SKM-1 treated with dmso at 0.1 percent for 144 hours (cell line): ENCODE measurements around the gene TTC1.
"Not testable (repeated sequence)": the region's sequence is repeated elsewhere in the genome, so short reads cannot be mapped to it uniquely, and the experiment has no call there.

Source experiments
- DNase-seq: peaks from one replicate; lab custom pipeline; 2025; ENCODE audit not compliant: unreplicated experiment; lab: John Stamatoyannopoulos, UW

TTC1 gene

DNA sequence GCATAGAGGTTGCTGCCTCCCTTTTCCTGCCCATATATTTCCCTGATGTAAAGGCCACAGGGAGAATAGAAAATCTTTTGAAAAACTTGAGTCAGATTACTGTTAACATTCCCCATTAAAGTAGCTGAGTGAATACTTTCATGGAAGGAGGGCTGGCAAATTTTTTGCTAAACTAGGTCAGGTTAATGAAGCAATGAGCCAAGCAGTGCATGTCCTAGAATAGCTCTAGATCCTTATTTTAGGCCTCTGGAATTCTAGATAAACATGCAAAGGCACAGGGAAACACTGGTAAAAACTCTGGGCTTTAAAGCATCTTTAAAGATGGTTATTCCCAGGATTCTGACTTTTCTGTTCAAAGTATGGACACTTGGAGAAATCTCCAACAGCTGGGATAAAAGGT lies 27.9 kb downstream of the TTC1 start:
- DNase-seq, result no peak

DNA sequence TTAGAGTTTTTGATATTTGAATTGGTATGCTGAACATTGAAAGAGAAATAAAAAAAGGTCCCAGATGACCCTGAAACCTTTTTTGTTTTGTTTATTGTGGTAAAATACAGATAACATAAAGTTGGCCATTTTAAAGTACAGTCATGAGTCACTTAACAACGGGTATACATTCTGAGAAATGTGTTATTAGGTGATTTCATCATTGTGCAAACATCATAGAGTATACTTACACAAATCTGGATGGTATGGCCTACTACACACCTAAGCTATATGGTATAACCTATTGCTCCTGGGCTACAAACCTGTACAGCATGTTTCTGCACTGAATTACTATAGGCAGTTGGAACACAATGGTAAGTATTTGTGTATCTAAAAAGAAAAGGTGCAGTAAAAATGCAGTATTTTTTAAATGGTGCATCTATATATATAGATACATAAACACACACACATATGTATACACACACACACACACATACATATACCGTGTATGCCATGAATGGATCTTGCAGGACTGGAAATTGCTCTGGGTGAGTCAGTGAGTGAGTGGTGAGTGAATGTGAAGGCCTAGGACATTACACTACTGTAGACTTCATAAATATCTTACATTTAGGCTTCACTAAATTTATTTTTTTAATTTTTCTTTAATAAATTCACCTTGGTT lies 31.0 kb downstream of the TTC1 start:
- DNase-seq, result no peak

DNA sequence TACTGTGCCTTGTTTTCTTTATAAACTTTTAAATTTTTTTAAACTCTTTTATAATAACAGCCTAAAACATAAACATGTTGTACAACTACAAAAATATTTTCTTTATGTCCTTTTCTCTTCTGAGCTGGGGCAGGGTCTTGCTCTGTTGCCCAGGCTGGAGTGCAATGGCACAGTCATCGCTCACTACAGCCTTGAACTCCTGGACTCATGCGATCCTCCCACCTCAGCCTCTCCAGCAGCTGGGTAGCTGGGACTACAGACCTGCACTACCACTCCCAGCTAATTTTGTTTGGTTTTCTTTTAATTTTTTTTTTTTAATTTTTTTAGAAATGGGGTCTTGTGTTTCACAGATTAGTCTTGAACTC lies 31.5 kb downstream of the TTC1 start:
- no peak for DNase-seq

DNA sequence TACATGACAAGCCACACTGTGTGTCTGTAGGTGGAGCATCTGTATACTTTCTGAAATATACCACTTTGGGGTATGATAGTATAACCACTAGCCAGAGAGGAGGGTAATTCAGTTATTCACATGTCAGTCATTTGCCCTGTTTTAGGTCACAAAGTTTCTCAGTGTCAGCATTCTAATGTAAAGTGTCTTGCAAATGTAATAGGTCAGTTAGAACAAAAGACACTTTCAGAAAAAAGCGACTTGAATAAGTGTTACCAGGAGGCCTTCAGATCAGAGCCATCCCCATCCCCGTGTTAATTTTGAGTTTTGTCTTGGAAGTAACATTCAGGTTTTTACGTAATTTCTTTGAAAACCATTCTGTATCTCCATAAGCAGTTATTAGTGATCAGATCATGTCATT lies 33.7 kb downstream of the TTC1 start:
- no peak for DNase-seq

DNA sequence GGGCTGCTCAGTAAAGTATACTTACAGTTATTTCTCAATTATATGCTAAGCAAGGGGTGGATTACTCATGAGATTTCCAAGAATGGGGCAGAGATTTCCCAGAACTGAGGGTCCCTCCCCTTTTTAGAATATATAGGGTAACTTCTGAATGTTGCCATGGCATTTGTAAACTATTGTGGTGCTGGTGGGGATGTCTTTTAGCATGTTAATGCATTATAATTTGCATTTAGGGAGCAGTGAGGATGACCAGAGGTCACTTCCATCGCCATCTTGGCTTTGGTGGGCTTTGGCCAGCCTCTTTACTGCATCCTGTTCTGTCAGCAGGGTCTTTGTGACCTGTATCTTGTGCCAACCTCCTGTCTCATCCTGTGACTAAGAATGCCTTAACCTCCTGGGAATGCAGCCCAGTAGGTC lies 35.5 kb downstream of the TTC1 start:
- no peak for DNase-seq

DNA sequence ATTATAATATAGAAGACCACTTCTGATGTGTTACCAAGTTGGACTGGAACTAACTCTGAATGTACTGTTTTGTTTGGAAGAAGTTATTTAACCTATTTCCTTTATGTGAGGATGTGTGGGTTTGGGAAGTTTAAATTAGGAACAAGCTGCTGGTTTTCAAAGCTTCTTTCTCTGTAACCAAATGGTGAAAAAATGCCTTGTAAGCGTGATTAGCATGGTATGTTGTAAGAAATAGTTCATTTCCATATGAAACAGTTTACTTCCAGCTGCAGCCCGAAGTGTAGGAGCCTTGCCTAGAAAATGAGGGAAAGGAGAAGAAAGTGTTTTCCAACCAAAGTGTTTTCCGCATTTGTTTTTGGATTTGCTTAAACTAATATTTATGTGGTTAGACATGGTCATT lies 36.0 kb downstream of the TTC1 start:
- DNase-seq, result no peak

DNA sequence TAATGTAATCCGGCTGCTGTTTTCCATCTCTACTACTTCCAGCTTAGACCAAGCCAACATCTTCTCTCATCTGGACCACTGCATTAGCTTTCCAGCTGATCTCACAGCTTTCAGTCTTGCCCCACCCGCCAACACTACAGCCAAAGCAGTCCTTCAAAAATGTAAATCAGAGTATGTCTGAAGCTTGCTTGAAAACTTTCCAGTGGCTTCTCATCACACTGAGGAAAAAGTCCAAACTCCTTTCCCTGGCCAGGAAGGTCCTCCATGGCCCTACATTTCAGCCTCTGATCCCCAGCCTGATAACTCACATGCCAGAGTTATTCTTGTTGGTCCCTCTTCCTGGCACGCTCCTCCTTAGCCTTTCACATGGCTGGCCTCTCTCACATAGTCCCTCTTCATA lies 38.5 kb downstream of the TTC1 start:
- DNase-seq, result no peak

DNA sequence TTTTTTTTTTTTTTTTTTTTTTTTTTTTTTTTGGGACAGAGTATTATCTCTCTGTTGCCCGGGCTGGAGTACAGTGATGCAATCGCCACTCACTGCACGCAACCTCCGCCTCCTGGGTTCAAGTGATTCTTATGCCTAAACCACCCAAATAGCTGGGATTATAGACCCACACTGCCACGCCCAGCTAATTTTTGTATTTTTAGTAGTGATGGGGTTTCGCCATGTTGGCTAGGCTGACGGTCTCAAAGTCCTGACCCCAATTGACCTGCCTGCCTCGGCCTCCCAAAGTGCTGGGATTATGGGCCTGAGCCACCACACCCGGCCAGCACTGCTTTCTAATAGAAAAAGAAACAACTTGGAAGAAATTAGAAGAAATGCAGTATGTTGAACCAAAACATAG lies 39.2 kb downstream of the TTC1 start:
- no peak for DNase-seq

DNA sequence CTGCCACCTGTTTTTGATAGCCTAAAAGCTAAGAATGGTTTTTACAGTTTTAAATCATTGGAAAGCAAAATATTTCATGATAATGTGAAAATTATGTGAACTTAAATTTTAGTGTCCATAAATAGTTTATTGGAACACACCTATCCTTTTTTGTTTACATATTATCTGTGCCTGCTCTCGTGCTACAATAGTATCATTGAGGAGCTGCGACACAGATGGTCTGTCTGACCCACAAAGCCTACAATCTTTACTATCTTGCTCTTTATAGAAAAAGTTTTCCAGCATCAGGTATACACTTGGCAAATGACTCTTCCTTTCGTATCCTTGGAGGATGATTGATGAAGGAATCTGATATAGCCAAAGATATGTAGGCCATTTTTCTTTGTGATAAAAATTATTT lies 40.2 kb downstream of the TTC1 start:
- DNase-seq, result no peak

DNA sequence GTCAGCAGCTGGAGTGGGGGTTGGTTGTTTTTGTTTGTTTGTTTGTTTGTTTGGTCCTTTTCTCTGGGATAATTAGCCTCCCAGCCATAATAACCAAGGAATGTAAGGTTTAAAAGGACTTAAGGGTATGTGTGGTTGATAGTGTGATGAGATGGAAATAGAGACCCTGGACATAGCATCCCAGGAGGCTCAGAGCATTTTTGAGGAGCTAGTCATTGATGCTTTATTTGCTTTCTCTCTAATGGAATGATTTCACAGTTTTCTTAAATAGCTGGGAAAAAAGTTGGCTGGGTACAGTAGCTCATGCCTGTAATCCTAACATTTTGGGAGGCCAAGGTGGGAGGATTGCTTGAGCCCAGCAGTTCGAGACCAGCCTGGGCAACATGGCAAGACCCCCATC lies 45.1 kb downstream of the TTC1 start:
- DNase-seq, result no peak

DNA sequence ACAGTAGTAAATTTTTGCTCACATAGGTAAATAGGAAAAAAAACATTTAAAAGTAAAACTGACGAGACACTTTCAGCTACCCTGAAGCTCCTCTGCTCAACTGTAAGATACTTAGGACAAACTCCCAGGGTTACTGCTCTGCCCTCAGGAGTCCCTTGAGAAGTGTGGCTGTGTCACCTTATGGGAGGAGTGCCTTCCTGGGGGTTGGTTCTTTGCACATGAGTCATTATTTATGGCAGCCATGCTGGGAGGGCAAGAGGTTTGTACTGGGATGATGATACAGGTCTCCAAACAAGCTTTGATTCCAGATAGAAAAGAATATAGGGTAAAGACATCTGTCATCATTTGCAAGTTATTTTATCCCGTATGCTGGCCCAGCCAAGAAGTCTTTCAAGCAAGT lies 45.9 kb downstream of the TTC1 start:
- no peak for DNase-seq

DNA sequence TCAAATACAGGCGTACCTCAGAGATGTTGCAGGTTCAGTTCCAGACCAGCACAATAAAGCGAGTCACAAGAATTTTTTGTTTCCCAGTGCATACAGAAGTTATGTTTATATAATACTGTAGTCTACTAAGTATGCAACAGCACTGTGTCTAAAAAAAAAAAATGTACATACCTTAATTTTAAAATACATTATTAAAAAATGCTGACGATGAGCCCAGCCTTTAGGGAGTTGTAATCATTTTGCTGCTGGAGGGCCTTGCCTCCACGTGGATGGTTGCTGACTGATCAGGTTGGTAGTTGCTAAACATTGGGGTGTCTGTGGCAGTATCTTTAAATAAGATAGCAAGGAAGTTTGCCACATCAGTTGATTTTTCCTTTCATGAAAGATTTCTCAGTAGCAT lies 48.3 kb downstream of the TTC1 start:
- DNase-seq, result no peak

DNA sequence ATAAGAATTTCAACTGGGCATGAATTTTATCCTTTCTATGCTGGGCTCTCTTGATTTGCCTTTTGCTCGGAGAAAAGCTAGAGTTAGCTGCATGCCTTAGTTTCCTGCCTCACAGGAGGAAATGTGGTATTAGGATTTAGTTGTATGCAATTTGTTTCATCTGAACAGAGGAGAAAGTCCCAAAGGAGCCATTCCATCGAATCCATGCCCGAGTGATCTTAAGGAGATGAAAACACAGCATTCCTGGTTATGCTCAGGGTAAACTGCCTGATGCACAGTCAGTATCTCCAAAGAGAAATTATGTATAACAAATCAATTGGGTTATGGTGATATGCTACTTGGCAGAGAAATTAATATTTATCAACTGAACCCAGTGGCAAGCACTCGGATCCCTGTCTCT lies 51.1 kb downstream of the TTC1 start:
- no peak for DNase-seq

DNA sequence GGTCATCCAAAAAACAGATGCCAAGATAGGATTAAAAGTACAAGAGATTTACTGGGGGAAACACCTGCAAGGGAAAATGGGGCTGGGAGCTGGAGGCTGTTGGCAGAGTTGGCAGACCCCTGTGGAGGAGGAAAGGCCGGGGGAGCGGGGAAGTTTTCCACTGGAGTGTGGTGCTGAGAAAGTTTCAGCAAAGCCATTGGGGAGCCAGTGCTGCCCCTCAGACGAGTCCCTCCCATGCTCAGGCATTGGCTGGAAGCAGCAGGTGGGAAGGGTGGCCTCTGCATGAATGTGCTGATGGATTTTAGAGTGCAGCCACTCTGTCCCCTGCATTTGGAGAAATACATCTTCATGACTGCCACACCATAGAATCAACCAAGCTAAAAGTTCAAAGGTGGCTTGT lies 52.8 kb downstream of the TTC1 start:
- DNase-seq, result no peak

DNA sequence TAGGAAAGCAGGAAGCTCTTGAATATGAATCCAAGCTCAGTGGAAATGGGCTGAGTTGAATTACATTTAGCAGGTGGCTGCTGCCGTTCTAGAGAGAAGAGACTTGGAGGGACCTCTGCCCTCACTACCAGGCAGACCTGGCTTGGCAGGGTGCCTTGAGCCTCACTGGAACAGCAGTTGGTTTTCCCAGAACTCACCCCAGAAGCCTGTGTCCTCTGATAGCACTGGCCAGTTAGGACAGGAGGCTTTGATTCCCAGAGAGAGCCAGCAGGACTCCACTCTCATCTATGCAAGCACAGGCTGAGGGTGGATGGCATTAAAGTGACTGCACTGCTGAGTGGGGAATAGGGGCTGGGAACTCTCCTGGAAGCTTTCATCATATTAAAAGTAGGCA lies 55.5 kb downstream of the TTC1 start:
- no peak for DNase-seq

DNA sequence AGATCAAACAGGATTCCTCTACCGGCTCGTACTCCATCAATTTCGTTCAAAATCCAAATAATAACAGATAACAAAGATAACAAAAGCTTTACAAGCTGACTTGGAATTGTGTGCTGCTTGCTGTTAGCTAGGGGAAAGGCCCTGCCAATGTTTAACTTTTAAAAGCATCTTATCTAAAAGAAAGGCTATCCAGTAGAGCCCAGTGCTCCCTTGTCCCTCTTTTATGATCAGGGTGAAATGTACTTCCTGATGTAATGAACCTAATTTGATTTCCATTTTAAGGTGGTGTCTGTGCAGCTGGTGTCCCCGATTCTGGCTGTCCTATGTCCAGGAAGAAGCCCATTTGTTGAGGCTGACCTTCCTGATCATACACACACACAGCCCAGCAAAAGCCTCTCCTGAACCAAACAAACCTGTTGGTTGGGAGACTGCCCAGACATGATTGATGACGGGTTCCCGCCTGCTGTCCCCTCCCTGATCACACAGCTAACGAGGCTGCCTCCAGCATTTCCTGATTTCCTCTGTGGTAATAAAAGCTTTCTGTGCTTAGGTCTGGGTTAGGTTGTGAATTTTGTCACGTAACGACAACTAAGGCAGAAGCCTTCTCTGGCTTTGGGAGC lies 56.2 kb downstream of the TTC1 start:
- no peak for DNase-seq

DNA sequence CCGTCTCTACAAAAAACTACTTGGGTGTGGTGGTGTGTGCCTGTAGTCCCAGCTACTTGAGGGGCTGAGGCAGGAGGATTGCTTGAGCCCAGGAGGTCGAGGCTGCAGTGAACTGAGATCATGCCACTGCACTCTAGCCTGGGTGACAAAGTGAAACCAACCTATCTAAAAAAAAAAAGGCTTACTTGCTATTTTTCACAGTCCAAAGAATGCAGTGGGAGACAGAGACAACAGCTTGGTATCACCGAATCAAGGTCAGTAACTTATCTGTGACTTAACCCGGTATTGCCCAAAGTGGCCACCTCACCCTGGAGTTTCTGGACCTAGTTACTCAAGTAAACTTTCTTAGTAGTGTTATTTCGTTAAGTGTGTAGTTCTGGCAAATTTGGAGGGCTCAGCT lies 60.2 kb downstream of the TTC1 start:
- DNase-seq, result not testable (repeated sequence)

DNA sequence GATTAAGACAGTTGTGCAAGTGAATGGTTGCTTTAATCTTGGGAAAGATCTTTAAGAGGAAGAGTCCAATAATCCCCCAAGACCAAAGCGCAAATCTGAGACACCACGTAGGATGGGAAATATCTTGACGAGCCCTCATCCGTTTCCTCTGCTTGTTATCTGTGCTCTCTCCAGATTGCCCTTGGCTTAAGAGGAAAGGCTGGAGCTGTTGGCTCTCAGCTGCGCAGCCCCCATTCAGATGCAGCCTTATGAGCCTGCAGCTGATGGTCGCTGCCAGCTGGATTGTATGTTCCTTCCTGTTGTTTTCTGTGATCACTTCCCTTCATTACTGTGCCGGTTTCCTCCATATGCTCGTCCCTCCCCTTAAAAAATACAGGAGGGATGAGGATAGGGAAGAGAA lies 62.6 kb downstream of the TTC1 start:
- DNase-seq, result no peak

DNA sequence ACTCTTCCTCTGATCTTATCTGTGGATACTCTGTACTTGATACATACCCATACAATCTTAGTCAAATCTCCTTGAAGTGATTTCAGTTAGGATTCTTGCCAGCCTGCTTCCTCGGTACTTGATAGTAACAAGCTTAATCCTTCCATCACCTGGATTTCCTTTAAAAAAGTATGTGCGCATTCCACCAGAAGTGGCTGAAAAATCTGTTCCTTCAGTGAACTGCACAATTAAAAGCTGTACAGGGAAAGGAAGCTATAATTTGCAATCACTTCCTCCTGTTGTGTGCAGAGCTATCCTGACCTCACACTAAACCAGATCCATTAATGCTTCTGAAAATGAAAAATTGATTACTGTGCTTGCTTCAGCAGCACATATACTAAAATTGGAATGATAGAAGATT lies 63.0 kb downstream of the TTC1 start:
- DNase-seq, result no peak

DNA sequence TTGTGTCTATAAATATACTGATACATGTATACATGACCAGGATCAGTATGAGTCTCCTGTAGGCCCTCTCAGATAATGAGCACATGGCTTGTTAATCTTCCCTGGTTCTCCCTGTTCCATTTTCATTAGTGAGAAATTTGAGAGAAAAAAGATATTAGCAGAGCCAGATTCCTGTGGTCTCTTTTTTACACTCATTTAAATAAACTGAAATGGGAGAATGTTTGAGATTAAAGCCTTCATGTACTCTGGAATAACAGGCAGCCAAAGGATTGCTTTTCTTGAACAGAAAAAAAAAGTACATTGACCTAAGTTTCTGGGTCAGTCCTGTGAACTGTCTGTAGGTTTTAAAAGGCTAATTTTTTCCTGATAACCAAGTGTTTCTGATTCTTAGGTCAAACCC lies 66.1 kb downstream of the TTC1 start:
- DNase-seq, result no peak

DNA sequence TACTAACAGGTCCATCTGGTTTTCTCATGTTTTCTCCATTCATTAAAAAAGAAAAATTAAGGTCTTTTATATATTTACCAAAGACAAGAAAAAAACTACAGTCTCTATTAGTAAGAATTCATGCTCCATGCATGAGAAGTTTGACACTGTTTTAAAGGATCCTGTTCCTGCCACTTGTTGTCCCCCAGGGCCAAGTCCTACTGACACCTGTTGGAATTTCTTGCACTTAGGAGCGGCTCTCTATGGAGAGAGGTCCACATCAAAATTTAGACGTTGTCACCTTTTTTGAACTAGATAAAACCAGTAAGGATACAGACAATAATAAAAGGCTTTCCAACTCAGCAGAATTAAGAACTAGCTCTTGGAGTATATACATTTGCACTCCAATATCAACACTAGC lies 68.1 kb downstream of the TTC1 start:
- DNase-seq, result no peak

DNA sequence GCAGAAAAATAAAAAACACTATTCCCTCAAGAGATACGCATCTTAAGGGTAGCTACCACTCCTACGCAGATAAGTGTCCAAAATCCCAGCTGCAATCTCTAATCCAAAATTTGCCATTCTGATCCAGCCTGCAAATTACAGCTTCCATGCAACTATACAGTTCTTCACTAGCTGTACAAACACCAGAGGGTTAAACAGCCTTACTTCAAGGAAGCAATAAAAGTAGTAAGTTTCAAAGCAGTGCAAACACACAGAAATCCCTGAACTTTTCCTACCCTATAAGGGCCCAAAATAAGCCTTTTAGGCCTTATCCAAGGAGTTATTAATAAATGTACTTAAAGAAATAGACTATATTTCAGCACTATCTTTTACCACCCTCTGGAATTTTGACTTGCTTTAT lies 70.8 kb downstream of the TTC1 start:
- DNase-seq, result no peak

DNA sequence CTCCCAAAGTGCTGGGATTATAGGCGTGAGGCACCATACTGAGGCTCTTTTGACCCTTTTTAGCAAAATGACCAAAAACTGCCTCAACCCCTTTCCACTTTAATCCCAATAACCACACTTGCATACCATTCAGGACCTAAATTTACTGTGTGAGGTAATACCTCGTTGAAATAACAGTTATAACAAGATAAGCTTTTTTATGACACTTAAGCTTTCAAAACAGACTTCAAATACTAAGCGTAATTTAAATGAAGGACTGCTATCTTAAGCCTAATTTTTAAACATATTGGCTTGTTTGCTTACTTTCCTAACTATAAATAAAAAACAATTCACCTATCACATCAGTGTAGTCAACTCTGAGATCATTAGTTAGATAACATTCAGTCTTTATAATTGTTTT lies 72.6 kb downstream of the TTC1 start:
- no peak for DNase-seq
